Stomach smooth muscle (tissue), 2 donors: ENCODE results near the gene COX17.

Experiments used
- H3K27ac ChIP-seq: one replicate; pipeline ENCODE4 v1.7.0; 2013; ENCODE audit warnings: mild to moderate bottlenecking, low read length, inconsistent platforms
- H3K27me3 ChIP-seq, 2 donors: one replicate each; pipeline ENCODE4 v1.7.0; 2013; ENCODE audit warnings: low read length in 2 of 2; ENCODE audit not compliant: insufficient read depth in 2 of 2, control insufficient read depth in 1 of 2
- H3K36me3 ChIP-seq, 2 donors: one replicate each; pipeline ENCODE4 v1.7.0; 2013; ENCODE audit warnings: low read length in 2 of 2; ENCODE audit not compliant: control insufficient read depth in 2 of 2, insufficient read depth in 2 of 2
- H3K4me1 ChIP-seq: one replicate; pipeline ENCODE4 v1.7.0; 2013; ENCODE audit warnings: low read length; ENCODE audit not compliant: control insufficient read depth, insufficient read depth
- H3K4me3 ChIP-seq, 2 donors: one replicate each; pipeline ENCODE4 v1.7.0; 2013; ENCODE audit warnings: low read length in 2 of 2
- H3K9ac ChIP-seq, 2 donors: one replicate each; pipeline ENCODE4 v1.7.0; 2013; ENCODE audit warnings: low read length in 2 of 2, mild to moderate bottlenecking in 1 of 2
- H3K9me3 ChIP-seq, 2 donors: one replicate each; pipeline ENCODE4 v1.7.0; 2013; ENCODE audit warnings: low read length in 2 of 2; ENCODE audit not compliant: control insufficient read depth in 2 of 2
- donor health status: healthy.
- donor health status: Pancreatic carcinoma.

The COX17 gene

DNA sequence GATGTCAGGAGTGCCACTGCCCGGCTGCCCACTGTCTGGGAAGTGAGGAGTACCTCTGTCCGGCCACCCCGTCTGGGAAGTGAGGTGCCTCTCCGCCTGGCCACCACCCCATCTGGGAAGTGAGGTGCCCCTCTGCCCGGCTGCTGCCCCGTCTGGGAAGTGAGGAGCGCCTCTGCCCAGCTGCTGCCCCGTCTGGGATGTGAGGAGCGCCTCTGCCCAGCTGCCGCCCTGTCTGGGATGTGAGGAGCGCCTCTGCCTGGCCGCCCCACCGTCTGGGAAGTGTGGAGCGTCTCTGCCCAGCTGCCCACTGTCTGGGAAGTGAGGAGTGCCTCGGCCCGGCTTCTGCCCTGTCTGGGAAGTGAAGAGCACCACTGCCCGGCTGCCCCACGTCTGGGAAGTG is 3.3 kb downstream of the COX17 start:
- peaks cover 5% of the 10 kb centered on the region for H3K4me1 ChIP-seq
- H3K9me3 ChIP-seq = no peaks in the 10 kb centered on the region
- no peak overlapping the region for H3K4me3 ChIP-seq
- H3K9ac ChIP-seq = no peak overlapping the region
- peaks cover 7 to 12% of the 10 kb centered on the region in 2 donors for H3K36me3 ChIP-seq
- H3K27ac ChIP-seq = no peak overlapping the region
- H3K27me3 ChIP-seq = no peaks in the 10 kb centered on the region

DNA sequence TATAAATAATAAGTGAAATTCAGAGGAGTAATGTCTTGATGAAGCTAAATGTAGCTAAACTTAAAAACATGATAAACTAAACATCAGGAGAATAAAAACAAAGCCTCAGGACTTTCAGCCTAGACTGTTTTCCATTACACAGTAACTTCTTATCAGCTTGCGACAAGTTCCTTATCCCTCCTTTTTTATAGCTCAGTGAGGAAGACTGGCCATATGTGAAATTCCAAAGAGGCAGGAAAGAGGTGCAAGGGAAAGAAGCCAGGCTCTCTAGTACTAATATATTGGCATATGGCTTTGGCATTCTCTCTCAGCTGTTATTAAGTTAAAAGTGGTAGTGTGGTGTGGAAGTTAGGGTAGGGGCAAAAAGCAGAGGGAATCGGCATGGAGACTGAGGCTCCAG is 4.4 kb downstream of the COX17 start:
- no peaks in the 10 kb centered on the region for H3K9me3 ChIP-seq
- no peaks in the 10 kb centered on the region for H3K27me3 ChIP-seq
- no peak overlapping the region for H3K9ac ChIP-seq
- no peak overlapping the region for H3K27ac ChIP-seq
- peaks cover 5% of the 10 kb centered on the region for H3K4me1 ChIP-seq
- H3K36me3 ChIP-seq = peaks cover 7 to 12% of the 10 kb centered on the region in 2 donors
- H3K4me3 ChIP-seq = no peak overlapping the region

DNA sequence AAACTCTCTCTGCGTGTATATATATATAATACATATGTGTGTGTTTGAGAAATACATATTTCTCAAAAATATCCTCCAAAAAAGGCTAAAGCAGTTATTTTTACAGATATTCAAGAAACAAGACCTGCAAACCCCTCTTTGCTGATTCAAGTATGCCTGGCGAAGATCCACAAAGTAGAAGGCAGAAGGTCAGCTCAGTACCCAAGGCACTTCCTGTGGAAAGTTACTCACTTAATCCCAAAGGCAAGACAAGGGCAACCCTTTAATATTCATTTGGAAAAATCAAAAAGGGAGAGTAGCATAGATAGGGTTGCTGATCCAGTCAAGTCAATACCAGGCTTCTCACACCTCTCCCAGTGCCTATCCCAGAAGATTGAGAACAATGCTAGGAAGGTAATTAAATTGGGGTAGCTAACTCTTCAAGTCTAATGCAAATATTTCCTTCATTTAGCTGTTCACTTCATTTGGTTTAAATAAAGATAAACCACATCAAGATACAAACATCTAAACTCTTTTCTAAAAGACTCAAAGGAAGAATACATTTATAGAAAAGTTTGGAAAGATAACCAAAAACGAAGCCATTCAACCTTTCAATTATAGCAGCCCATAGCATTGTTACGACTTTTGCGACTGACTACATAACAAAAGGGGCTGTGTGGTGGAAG is 7.2 kb downstream of the COX17 start:
- H3K9me3 ChIP-seq = no peaks in the 10 kb centered on the region
- H3K4me1 ChIP-seq = peaks cover 3% of the 10 kb centered on the region
- no peak overlapping the region for H3K27ac ChIP-seq
- no peak overlapping the region for H3K9ac ChIP-seq
- H3K4me3 ChIP-seq = no peak overlapping the region
- no peaks in the 10 kb centered on the region for H3K27me3 ChIP-seq
- peaks cover 7 to 12% of the 10 kb centered on the region in 2 donors for H3K36me3 ChIP-seq

DNA sequence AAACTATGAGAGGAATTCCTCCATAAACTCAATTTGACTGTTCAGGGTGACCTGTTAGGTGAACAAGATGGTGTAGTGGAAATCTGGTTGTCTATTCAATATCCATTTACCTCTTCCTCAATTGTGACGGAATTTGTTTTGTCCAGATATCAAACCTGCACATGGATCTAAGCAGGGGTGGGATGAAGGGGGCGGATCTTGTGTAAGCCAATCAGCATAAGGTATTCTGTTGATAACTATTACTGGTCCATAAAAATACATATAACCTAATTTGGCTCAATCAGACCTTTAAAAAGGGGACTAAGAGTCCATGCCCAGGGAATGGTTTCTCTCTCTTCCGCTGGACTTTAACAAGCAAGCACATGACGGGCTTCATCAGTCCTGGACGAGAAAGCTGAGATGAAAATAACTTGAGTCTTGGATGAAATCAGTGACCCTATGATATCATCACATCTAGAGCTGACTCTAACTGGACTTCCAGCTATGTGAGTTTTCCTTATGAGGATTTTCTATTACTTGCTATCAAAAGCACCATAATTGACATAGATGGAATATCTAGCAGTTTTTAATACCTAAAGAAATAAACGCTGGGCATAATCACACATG is 11.1 kb downstream of the COX17 start:
- no peaks in the 10 kb centered on the region for H3K36me3 ChIP-seq
- H3K4me3 ChIP-seq = no peak overlapping the region
- H3K9ac ChIP-seq = no peak overlapping the region
- no peaks in the 10 kb centered on the region for H3K9me3 ChIP-seq
- H3K27me3 ChIP-seq = no peaks in the 10 kb centered on the region
- peaks cover 27% of the 10 kb centered on the region for H3K4me1 ChIP-seq
- H3K27ac ChIP-seq = no peak overlapping the region

DNA sequence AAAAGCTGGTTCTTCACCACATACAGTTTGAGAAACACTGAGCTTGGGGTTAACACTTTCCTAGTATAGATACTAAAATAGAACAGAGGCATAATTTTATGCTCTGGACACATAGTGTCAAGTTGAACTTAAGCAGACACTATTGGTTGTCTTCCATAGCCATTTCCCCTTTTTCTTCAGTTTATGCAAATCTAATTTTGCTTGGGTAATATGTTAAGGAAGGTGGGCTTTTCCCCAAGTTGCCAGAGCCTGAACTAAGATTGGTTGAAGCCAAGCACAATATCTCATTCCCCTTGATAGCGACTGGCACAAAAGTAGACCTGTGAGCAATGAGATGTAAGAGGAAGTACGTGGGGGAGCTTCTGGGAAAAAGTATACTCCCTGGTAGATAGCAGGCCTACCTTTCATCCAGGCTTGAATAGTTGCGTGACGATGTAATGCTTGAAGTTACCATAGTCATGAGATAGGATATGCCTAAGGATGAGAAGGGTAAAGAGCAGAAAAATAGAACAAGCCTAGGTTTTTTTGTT is 12.3 kb downstream of the COX17 start:
- Histone ChIP-seq H3K27ac (peak overlapping the region; percentile 56), H3K9ac (peak overlapping the region in 1 of 2 donors; percentile 25), H3K36me3 (no peaks in the 10 kb centered on the region), H3K27me3 (no peaks in the 10 kb centered on the region), H3K4me1 (peaks cover 30% of the 10 kb centered on the region), H3K9me3 (no peaks in the 10 kb centered on the region), H3K4me3 (peak overlapping the region in 1 of 2 donors; percentile 22)

DNA sequence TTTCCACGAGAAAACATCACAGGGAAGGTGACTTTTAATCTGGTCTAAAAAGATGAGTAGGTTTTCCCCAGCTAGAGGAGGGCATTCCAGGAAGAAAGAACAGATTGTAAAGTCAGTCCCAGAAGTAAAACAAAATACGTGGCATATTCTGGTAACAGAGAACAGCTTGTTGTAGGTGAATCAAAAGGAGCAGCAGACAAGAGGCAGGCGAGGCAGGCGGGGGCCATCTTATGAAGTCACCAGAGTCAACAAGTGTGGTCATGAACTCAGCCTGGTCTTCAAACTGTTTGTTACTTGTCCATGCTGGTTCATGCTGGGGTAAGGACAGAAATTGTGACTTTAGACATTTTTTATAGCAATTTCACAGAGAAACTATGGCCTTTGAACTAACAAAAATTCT is 12.8 kb downstream of the COX17 start:
- peak overlapping the region; percentile 56 for H3K27ac ChIP-seq
- H3K36me3 ChIP-seq = no peaks in the 10 kb centered on the region
- H3K27me3 ChIP-seq = no peaks in the 10 kb centered on the region
- H3K9ac ChIP-seq = peak overlapping the region in 1 of 2 donors; percentile 97
- no peaks in the 10 kb centered on the region for H3K9me3 ChIP-seq
- H3K4me3 ChIP-seq = no peak overlapping the region
- H3K4me1 ChIP-seq = peaks cover 34% of the 10 kb centered on the region

- H3K27ac ChIP-seq = peak overlapping the region; percentile 56
- peaks cover 34% of the 10 kb centered on the region for H3K4me1 ChIP-seq
These were observed 13.3 kb downstream of the COX17 start for GRCh38 chr3:119663885-119664284.

GRCh38 chr3:119662604-119663373 is 14.4 kb downstream of the COX17 start:
- no peaks in the 10 kb centered on the region for H3K36me3 ChIP-seq
- peak overlapping the region; percentile 14 to 17 for H3K4me3 ChIP-seq
- no peaks in the 10 kb centered on the region for H3K9me3 ChIP-seq
- peaks cover 34% of the 10 kb centered on the region for H3K4me1 ChIP-seq
- no peaks in the 10 kb centered on the region for H3K27me3 ChIP-seq
- H3K9ac ChIP-seq = peak overlapping the region; percentile 22 to 97
- H3K27ac ChIP-seq = peak overlapping the region; percentile 60

More at GRCh38 chr3:119663885-119664284, 13.3 kb downstream of the COX17 start:
- H3K9ac ChIP-seq = peak overlapping the region in 1 of 2 donors; percentile 97
- peak overlapping the region in 1 of 2 donors; percentile 14 for H3K4me3 ChIP-seq
- H3K36me3 ChIP-seq = no peaks in the 10 kb centered on the region
- no peaks in the 10 kb centered on the region for H3K27me3 ChIP-seq
- H3K9me3 ChIP-seq = no peaks in the 10 kb centered on the region

GRCh38 chr3:119660474-119661440 is 16.4 kb downstream of the COX17 start, which contains the start of gene POPDC2:
POPDC2 (minus strand) TSS chr3:119660589; CDS start chr3:119660423, 166 bp downstream.
- Histone ChIP-seq H3K4me3 (peak within 1 kb of the TSS; percentile 85 to 91), H3K4me1 (peaks cover 37% of the 10 kb centered on the region)

More at GRCh38 chr3:119660474-119661440, 16.4 kb downstream of the COX17 start, which contains the start of gene POPDC2:
- no peaks in the 10 kb centered on the region for H3K9me3 ChIP-seq
- peak within 1 kb of the TSS; percentile 93 to 97 for H3K9ac ChIP-seq
- H3K27me3 ChIP-seq = no peaks in the 10 kb centered on the region
- H3K36me3 ChIP-seq = peaks cover 0 to 6% of the 10 kb centered on the region in 2 donors
- H3K27ac ChIP-seq = peak within 1 kb of the TSS; percentile 93
